PC-3 (cell line): ENCODE measurements around the gene SLC7A5. TPM values are rescaled to one million over a fixed set of nuclear protein-coding genes. Genes with fewer than 3 reads are reported as not detected.
"Not testable (repeated sequence)": the region's sequence is repeated elsewhere in the genome, so short reads cannot be mapped to it uniquely, and the experiment has no call there.

Experiments
- ATAC-seq: fragments of 200-7000 bp; cut with Tn5 transposase; 2 replicates; pipeline ENCODE4 v1.9.1; 2020; ENCODE audit warnings: mild to moderate bottlenecking, moderate library complexity
- BruUV-seq: library from RNA; stranded (reverse); fragments of 400-500 nt; replicated peaks from 2 replicates; lab custom pipeline; 2021; lab: Mats Ljungman, UMichigan
- CTCF ChIA-PET: fragments of 300-600 bp; sonication (Branson Sonifier 250); formaldehyde crosslinking; loops from one replicate; lab custom pipeline; 2022; ENCODE audit warnings: antibody characterized with exemption; lab: Charles Lee
- POLR2A ChIA-PET: fragments of 300-600 bp; sonication (Branson Sonifier 250); formaldehyde crosslinking; loops from one replicate; lab custom pipeline; 2022; ENCODE audit warnings: antibody characterized with exemption; ENCODE audit not compliant: unreplicated experiment; lab: Charles Lee
- DNase-seq: peaks from one replicate; pipeline ENCODE4 v3.0.0-alpha.2; 2015
- H2AFZ ChIP-seq: fragments of 300-600 bp; sonication (generic); 2 replicates; pipeline ENCODE4 v1.6.0; 2016; ENCODE audit warnings: antibody characterized with exemption, low read length
- H3F3A ChIP-seq: fragments of 300-600 bp; sonication (generic); one replicate; pipeline ENCODE4 v1.6.0; 2017; ENCODE audit warnings: antibody characterized with exemption, low read length, control low read depth, mild to moderate bottlenecking; ENCODE audit not compliant: unreplicated experiment
- H3K27ac ChIP-seq: fragments of 300-600 bp; sonication (generic); 2 replicates; pipeline ENCODE4 v1.5.1; 2016; ENCODE audit warnings: mild to moderate bottlenecking, low read length
- H3K27me3 ChIP-seq: fragments of 300-600 bp; sonication (generic); 2 replicates; pipeline ENCODE4 v1.6.1; 2016; ENCODE audit warnings: low read length, mixed read lengths
- H3K36me3 ChIP-seq: fragments of 300-600 bp; sonication (generic); 2 replicates; pipeline ENCODE4 v1.6.1; 2016; ENCODE audit warnings: low read depth, mixed run types, low read length, mixed read lengths
- H3K4me1 ChIP-seq: fragments of 300-600 bp; sonication (generic); 2 replicates; pipeline ENCODE4 v1.5.1; 2016; ENCODE audit warnings: low read length; ENCODE audit not compliant: insufficient read depth
- H3K4me2 ChIP-seq: fragments of 300-600 bp; sonication (generic); 2 replicates; pipeline ENCODE4 v1.6.0; 2016; ENCODE audit warnings: low read length
- H3K4me3 ChIP-seq: fragments of 300-600 bp; sonication (generic); 2 replicates; pipeline ENCODE4 v1.5.1; 2016; ENCODE audit warnings: mild to moderate bottlenecking, low read length, mixed read lengths
- H3K79me2 ChIP-seq: fragments of 300-600 bp; sonication (generic); 2 replicates; pipeline ENCODE4 v1.6.1; 2017; ENCODE audit warnings: low read length, mixed read lengths
- H3K9ac ChIP-seq: fragments of 300-600 bp; sonication (generic); 2 replicates; pipeline ENCODE4 v1.6.0; 2016; ENCODE audit warnings: mild to moderate bottlenecking, low read length
- H3K9me2 ChIP-seq: fragments of 300-600 bp; sonication (generic); replicated peaks from 2 replicates; pipeline ENCODE4 v1.6.1; 2016; ENCODE audit warnings: mixed run types, low read length, mixed read lengths
- H3K9me3 ChIP-seq: fragments of 300-600 bp; sonication (generic); 2 replicates; pipeline ENCODE4 v1.6.1; 2016; ENCODE audit warnings: low read length, mixed read lengths
- H4K20me1 ChIP-seq: fragments of 300-600 bp; sonication (generic); 2 replicates; pipeline ENCODE4 v1.6.1; 2016; ENCODE audit warnings: low read length, mixed read lengths
- CTCF ChIP-seq: fragments of 300-600 bp; sonication (generic); conservative IDR thresholded peaks from 2 replicates; pipeline ENCODE4 v1.5.1; 2017; ENCODE audit warnings: antibody characterized with exemption, low read depth, mild to moderate bottlenecking, low read length
- EZH2 ChIP-seq: fragments of 300-600 bp; sonication (generic); IDR thresholded peaks from one replicate; pipeline ENCODE4 v1.6.1; 2017; ENCODE audit warnings: antibody characterized with exemption, mild to moderate bottlenecking, low read length; ENCODE audit not compliant: unreplicated experiment
- EZH2phosphoT487 ChIP-seq: fragments of 300-600 bp; sonication (generic); IDR thresholded peaks from 2 replicates; pipeline ENCODE4 v1.6.1; 2018; ENCODE audit warnings: mild to moderate bottlenecking, antibody characterized with exemption, low read length, borderline replicate concordance
- intact Hi-C: fragments of 100-400 bp; cut with micrococcal nuclease; formaldehyde crosslinking; loops from 2 replicates; pipeline ENCODE4 v1.9.0; 2023
- total RNA-seq: library from RNA; depleted of rRNA; stranded (reverse); fragments of >200 nt; gene quantifications from 2 replicates; pipeline ENCODE4 v1.2.3, GENCODE V29; 2014

Gene SLC7A5
- total RNA-seq, 1 experiment from 2014 or later, result 93.2 TPM

GRCh38 chr16:87897521-87898505 lies 28.5 kb upstream of the SLC7A5 start:
- no peak for ATAC-seq
- H3K79me2 ChIP-seq, result no peaks in the 10 kb centered on the region
- no peak for DNase-seq
- CTCF ChIA-PET, result no interaction called here
- intact Hi-C loops, result no loop called here
- H4K20me1 ChIP-seq, result no peaks in the 10 kb centered on the region
- POLR2A ChIA-PET, result no interaction called here
- H2AFZ ChIP-seq, result no peak overlapping the region
- H3F3A ChIP-seq, result no peaks in the 10 kb centered on the region
- H3K9me3 ChIP-seq, result no peaks in the 10 kb centered on the region
- H3K4me3 ChIP-seq, result no peak overlapping the region
- H3K9me2 ChIP-seq, result no peaks in the 10 kb centered on the region
- TF ChIP-seq EZH2phosphoT487 (no peak), EZH2 (no peak), CTCF (no peak)
- H3K4me1 ChIP-seq, result no peaks in the 10 kb centered on the region
- BruUV-seq, result no TSS peak
- H3K27me3 ChIP-seq, result no peaks in the 10 kb centered on the region
- no peaks in the 10 kb centered on the region for H3K36me3 ChIP-seq
- no peak overlapping the region for H3K9ac ChIP-seq
- H3K27ac ChIP-seq, result no peak overlapping the region
- no peak overlapping the region for H3K4me2 ChIP-seq

DNA sequence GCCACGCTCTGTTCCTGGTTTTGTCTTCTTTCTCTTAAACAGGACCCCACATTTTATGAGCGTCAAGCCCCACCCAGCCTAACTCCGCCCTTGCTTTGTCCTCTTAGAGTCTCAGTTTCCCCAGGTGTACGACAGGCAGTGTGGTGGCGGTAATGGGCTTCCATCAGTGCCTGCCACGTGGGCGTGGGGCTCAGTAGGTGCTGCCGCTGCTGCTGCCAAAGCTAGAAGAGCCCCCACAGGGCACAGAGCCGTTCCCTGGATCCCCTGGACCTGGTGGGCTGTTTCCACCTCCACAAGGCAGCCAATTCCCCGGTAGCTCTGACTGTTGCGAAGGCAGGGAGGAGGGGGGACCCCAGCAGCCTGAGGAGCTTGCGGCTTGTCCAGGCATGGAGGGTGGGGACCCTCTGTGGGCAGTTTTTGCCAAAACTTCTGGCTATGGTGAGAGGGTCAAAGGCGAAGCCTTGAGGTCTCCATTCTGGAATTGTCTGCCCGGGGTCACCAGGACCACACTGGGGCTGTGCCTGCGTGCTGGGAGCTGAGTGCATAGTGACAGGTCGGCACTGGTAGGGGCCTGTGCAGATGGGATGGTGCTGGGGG lies 27.7 kb upstream of the SLC7A5 start:
- H3K4me1 ChIP-seq, H3K4me2 ChIP-seq, H4K20me1 ChIP-seq, H3K36me3 ChIP-seq, BruUV-seq, H3K27ac ChIP-seq, H3K79me2 ChIP-seq, H3F3A ChIP-seq, intact Hi-C loops, POLR2A ChIA-PET, H2AFZ ChIP-seq, ATAC-seq, H3K4me3 ChIP-seq, H3K9me2 ChIP-seq, H3K27me3 ChIP-seq, CTCF ChIA-PET, DNase-seq, H3K9me3 ChIP-seq, H3K9ac ChIP-seq: not testable (repeated sequence)

DNA sequence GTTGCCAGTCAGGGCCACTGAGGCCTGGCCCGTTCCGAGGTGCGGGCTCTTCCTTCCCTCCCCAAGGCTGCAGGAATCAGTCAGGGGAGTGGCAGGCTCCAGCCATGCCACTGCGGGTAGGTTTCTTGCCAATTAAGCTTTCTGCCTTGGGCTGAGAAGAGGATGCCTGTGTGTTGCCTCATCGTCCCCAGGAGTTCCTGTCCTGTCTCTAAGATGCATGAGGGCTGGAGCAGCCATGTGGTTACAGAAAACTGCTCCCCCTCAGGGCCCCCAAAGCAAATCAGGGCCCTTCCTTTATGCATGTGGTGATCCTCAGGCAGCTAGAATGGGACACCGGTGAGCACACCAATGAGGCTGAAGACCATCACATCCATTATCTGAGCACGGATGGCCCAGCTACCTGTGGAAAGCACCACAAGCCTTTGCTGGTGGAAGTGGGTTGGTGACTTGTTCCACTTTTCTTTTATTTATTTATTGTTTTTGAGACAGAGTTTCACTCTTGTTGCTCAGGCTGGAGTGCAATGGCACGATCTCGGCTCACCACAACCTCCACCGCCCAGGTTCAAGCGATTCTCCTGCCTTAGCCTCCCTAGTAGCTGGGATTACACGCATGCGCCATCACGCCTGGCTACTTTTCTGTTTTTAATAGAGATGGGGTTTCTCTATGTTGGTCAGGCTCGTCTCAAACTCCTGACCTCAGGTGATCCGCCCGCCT lies 27.0 kb upstream of the SLC7A5 start:
- H2AFZ ChIP-seq, ATAC-seq, BruUV-seq, H3F3A ChIP-seq, CTCF ChIA-PET, intact Hi-C loops, H3K9me3 ChIP-seq, H3K9me2 ChIP-seq, DNase-seq, H3K4me1 ChIP-seq, H3K9ac ChIP-seq, H3K79me2 ChIP-seq, H3K27ac ChIP-seq, H3K27me3 ChIP-seq, H3K4me2 ChIP-seq, H3K36me3 ChIP-seq, H3K4me3 ChIP-seq, POLR2A ChIA-PET, H4K20me1 ChIP-seq: not testable (repeated sequence)
